GM12878 (cell line): ENCODE measurements around the gene PGLYRP2. TPM values are rescaled to one million over a fixed set of nuclear protein-coding genes. Genes with fewer than 3 reads are reported as not detected.

Source experiments
- ATAC-seq: fragments of 200-7000 bp; cut with Tn5 transposase; 3 replicates; pipeline ENCODE4 v1.9.1; 2020; ENCODE audit warnings: mild to moderate bottlenecking, moderate library complexity
- BruUV-seq: library from RNA; stranded (reverse); fragments of 400-500 nt; replicated peaks from 2 replicates; lab custom pipeline; 2021; lab: Mats Ljungman, UMichigan
- CTCF ChIA-PET: fragments of 300-600 bp; sonication (Branson Sonifier 250); formaldehyde crosslinking; extraction: SDS; loops from one replicate; lab custom pipeline; 2021; ENCODE audit warnings: inconsistent platforms; lab: Yijun Ruan, JAX
- POLR2A ChIA-PET: fragments of 350-600 bp; formaldehyde crosslinking; extraction: SDS; loops from one replicate; lab custom pipeline; 2021; ENCODE audit warnings: inconsistent platforms; lab: Charles Lee
- RAD21 ChIA-PET: fragments of 300-600 bp; sonication (Branson Sonifier 250); formaldehyde crosslinking; loops from one replicate; lab custom pipeline; 2023; ENCODE audit warnings: antibody characterized with exemption; ENCODE audit not compliant: unreplicated experiment; lab: Charles Lee
- SMC1A ChIA-PET: fragments of 300-600 bp; sonication (Branson Sonifier 250); formaldehyde crosslinking; loops from one replicate; lab custom pipeline; 2023; ENCODE audit not compliant: unreplicated experiment, uncharacterized antibody; lab: Charles Lee
- DNase-seq: peaks from one replicate; pipeline ENCODE4 v3.0.0-alpha.2; 2011; ENCODE audit warnings: low read depth, low spot score
- FAIRE-seq: peaks from 3 replicates; lab custom pipeline; 2011; peaks lifted over from hg19 to GRCh38; lab: Jason Lieb, UNC
- H2AFZ ChIP-seq: 2 replicates; pipeline ENCODE4 v1.6.0; 2011; ENCODE audit warnings: low read depth, low read length, control low read depth; ENCODE audit not compliant: control insufficient read depth
- H3K27ac ChIP-seq: 2 replicates; pipeline ENCODE4 v1.5.1; 2011; ENCODE audit warnings: control low read depth; ENCODE audit not compliant: control insufficient read depth, insufficient read depth
- H3K27me3 ChIP-seq, 2 experiments: replicated peaks in 1 of 2; 2 replicates each; pipeline versions ENCODE4 v1.6.0 to v1.6.1; 2011; ENCODE audit warnings: low read length in 1 of 2; ENCODE audit not compliant: control insufficient read depth in 2 of 2, insufficient read depth in 2 of 2
- H3K36me3 ChIP-seq, 2 experiments: 2 replicates each; pipeline ENCODE4 v1.5.1; 2011; ENCODE audit warnings: low read length in 1 of 2; ENCODE audit not compliant: control insufficient read depth in 2 of 2, insufficient read depth in 2 of 2
- H3K4me1 ChIP-seq: 2 replicates; pipeline ENCODE4 v1.6.1; 2011; ENCODE audit warnings: mild to moderate bottlenecking, low read length, moderate library complexity, mixed read lengths; ENCODE audit not compliant: control insufficient read depth, insufficient read depth
- H3K4me2 ChIP-seq: 2 replicates; pipeline ENCODE4 v1.6.0; 2011; ENCODE audit warnings: control low read depth; ENCODE audit not compliant: control insufficient read depth, insufficient read depth
- H3K4me3 ChIP-seq: fragments of 200-600 bp; sonication (generic); 2 replicates; pipeline ENCODE4 v1.5.1; 2016
- H3K79me2 ChIP-seq: 2 replicates; pipeline ENCODE4 v1.6.0; 2011; ENCODE audit warnings: low read length; ENCODE audit not compliant: control insufficient read depth, insufficient read depth
- H3K9ac ChIP-seq: 2 replicates; pipeline ENCODE4 v1.8.0; 2011; ENCODE audit warnings: low read length, control low read depth, mixed read lengths; ENCODE audit not compliant: control insufficient read depth, insufficient read depth
- H3K9me3 ChIP-seq: replicated peaks from 3 replicates; pipeline ENCODE4 v1.5.1; 2011; ENCODE audit warnings: mild to moderate bottlenecking, low read length; ENCODE audit not compliant: control insufficient read depth, insufficient read depth
- H4K20me1 ChIP-seq: 2 replicates; pipeline ENCODE4 v1.6.0; 2011; ENCODE audit not compliant: control insufficient read depth, insufficient read depth
- BRCA1 ChIP-seq: IDR thresholded peaks from 2 replicates; pipeline ENCODE4 v1.6.1; 2011; ENCODE audit warnings: low read depth, low read length, improper control_type of control experiment
- CBX5 ChIP-seq: sonication (generic); IDR thresholded peaks from 2 replicates; pipeline ENCODE4 v1.6.1; 2016; ENCODE audit warnings: low read depth, moderate library complexity, mild to moderate bottlenecking, inconsistent platforms
- ESRRA ChIP-seq: IDR thresholded peaks from 2 replicates; pipeline ENCODE4 v1.6.1; 2012; ENCODE audit warnings: mild to moderate bottlenecking, low read length, improper control_type of control experiment
- EZH2 ChIP-seq: IDR thresholded peaks from 2 replicates; pipeline ENCODE4 v1.6.1; 2012; ENCODE audit warnings: low read depth, mild to moderate bottlenecking, control low read depth, inconsistent platforms, low read length, borderline replicate concordance; ENCODE audit not compliant: control insufficient read depth
- FOS ChIP-seq: IDR thresholded peaks from 3 replicates; pipeline ENCODE4 v1.6.1; 2011; ENCODE audit warnings: borderline replicate concordance; ENCODE audit not compliant: insufficient read length; ENCODE audit errors: extremely low read depth
- MXI1 ChIP-seq: fragments of 150-350 bp; IDR thresholded peaks from 2 replicates; pipeline ENCODE4 v1.6.1; 2011; ENCODE audit warnings: low read depth, mild to moderate bottlenecking, inconsistent platforms, low read length, improper control_type of control experiment
- NFIC ChIP-seq: IDR thresholded peaks from 2 replicates; pipeline ENCODE4 v1.6.1; 2012; ENCODE audit warnings: low read depth, mild to moderate bottlenecking, inconsistent platforms, low read length, moderate library complexity
- NFXL1 ChIP-seq: fragments of 450-650 bp; IDR thresholded peaks from 2 replicates; pipeline ENCODE4 v1.6.1; 2017; ENCODE audit warnings: antibody characterized with exemption, mild to moderate bottlenecking, borderline replicate concordance
- NFYB ChIP-seq: IDR thresholded peaks from 2 replicates; pipeline ENCODE4 v1.6.1; 2011; ENCODE audit warnings: low read depth, mild to moderate bottlenecking, low read length, improper control_type of control experiment, moderate library complexity; ENCODE audit not compliant: insufficient read depth
- PRDM15 ChIP-seq: fragments of 450-650 bp; formaldehyde crosslinking; IDR thresholded peaks from 2 replicates; pipeline ENCODE4 v1.4.0; 2020; ENCODE audit warnings: mild to moderate bottlenecking, moderate library complexity
- RBBP5 ChIP-seq: fragments of 200-600 bp; sonication (generic); conservative IDR thresholded peaks from 2 replicates; pipeline ENCODE4 v1.6.1; 2016
- STAT3 ChIP-seq: IDR thresholded peaks from 2 replicates; pipeline ENCODE4 v1.6.1; 2011; ENCODE audit warnings: low read depth, low read length, improper control_type of control experiment
- TCF7 ChIP-seq: IDR thresholded peaks from 2 replicates; pipeline ENCODE4 v1.6.1; 2014; ENCODE audit warnings: antibody characterized with exemption, borderline replicate concordance
- ZNF217 ChIP-seq: fragments of 450-650 bp; IDR thresholded peaks from 2 replicates; pipeline ENCODE4 v1.6.1; 2017; ENCODE audit warnings: antibody characterized with exemption, mild to moderate bottlenecking
- WGBS: methylation state at CpG from one replicate; pipeline ENCODE4 v1.1.6; 2016; ENCODE audit warnings: low lambda C conversion rate; ENCODE audit not compliant: insufficient replicate concordance, insufficient coverage; ENCODE audit errors: missing lambda C conversion rate; 5-methylcytosine and 5-hydroxymethylcytosine counted together
- in situ Hi-C: fragments of 300-500 bp; cut with MboI; formaldehyde crosslinking; loops from 9 replicates; pipeline ENCODE4 v1.14.3; 2018; ENCODE audit warnings: mixed read lengths
- intact Hi-C: fragments of 100-400 bp; cut with micrococcal nuclease; formaldehyde crosslinking; loops from one replicate; pipeline ENCODE4 v1.14.2; 2022; ENCODE audit not compliant: unreplicated experiment
- polyA plus RNA-seq, 11 experiments: library from polyadenylated mRNA; depleted of rRNA in 4 of 11; unstranded in 6 of 11; stranded (reverse) in 5 of 11; fragments of >200 nt; fragmentation: Nextera tagmentation in 4 of 11; fragmentation: Illumina TruSeq in 1 of 11; extraction: Ambion mirVana in 4 of 11; extraction: Trizol in 1 of 11; gene quantifications; 1 replicate in 1 of 11; 2 replicates in 10 of 11; pipeline versions ENCODE4 v1.2.1 to v1.2.3, GENCODE V29; 2011 to 2016; ENCODE audit warnings: inconsistent platforms in 2 of 11, missing spikeins in 2 of 11, low read depth in 1 of 11
- total RNA-seq, 4 experiments: library from RNA; depleted of rRNA in 3 of 4; stranded (reverse); fragments of >200 nt in 3 of 4; fragmentation: Illumina TruSeq in 1 of 4; extraction: Trizol in 1 of 4; gene quantifications; 2 replicates each; pipeline versions ENCODE4 v1.2.1 to v1.2.3, GENCODE V29; 2013 to 2021

Gene PGLYRP2
- total and polyA plus RNA-seq, 10 of the 15 experiments (the other 5 are each of a cell fraction or from before 2014, with no cell fraction given): 0.15 to 0.48 (median 0.26) TPM; not detected in 5

- no peak for TF ChIP-seq RBBP5
- TF ChIP-seq FOS: no peak
- no peak for TF ChIP-seq NFXL1
- TF ChIP-seq NFYB: no peak
- TF ChIP-seq TCF7: no peak
- no peak for TF ChIP-seq CBX5
- TF ChIP-seq ZNF217: no peak
- no peak for TF ChIP-seq PRDM15
- TF ChIP-seq STAT3: no peak
- no peak for TF ChIP-seq BRCA1
- TF ChIP-seq NFIC: no peak
- TF ChIP-seq MXI1: no peak
- no peak for TF ChIP-seq ESRRA
- TF ChIP-seq EZH2: no peak
- Histone ChIP-seq H3K9me3 (no peaks in the 10 kb centered on the region; the same call in 2 of the 3 replicates), H3K4me1 (peaks cover 10% of the 10 kb centered on the region), H3K4me2 (no peak overlapping the region), H3K36me3 (peaks cover 9 to 33% of the 10 kb centered on the region in 2 experiments), H2AFZ (no peak overlapping the region), H3K79me2 (peaks cover 32% of the 10 kb centered on the region), H3K27me3 (no peaks in the 10 kb centered on the region), H3K9ac (no peak overlapping the region), H4K20me1 (no peaks in the 10 kb centered on the region), H3K27ac (no peak overlapping the region), H3K4me3 (no peak overlapping the region)
- RAD21 ChIA-PET: interaction anchor here (1.3 kb wide), 1 partner anchor 10 kb away, joined by 3 read pairs; no protein-coding TSS in a partner anchor
- SMC1A ChIA-PET: interaction anchor here (1.0 to 1.6 kb wide), 2 partner anchors 10 kb away, joined by 4 read pairs; partner anchors contain the start of gene AKAP8L
- no peak for FAIRE-seq
- WGBS: 83% methylated on average over 17 of the region's 22 CpGs
- intact Hi-C loops (no loop called here), in situ Hi-C loops (loop anchor here (5.0 kb wide), 1 partner anchor 128 kb away; no protein-coding TSS in a partner anchor)
- DNase-seq: no peak
- POLR2A ChIA-PET: interaction anchor here (0.5 to 0.6 kb wide), 2 partner anchors 42 to 104 kb away, joined by 3 to 10 read pairs; no protein-coding TSS in a partner anchor
- no peak for ATAC-seq
- CTCF ChIA-PET: interaction anchor here (2.0 kb wide), 1 partner anchor 9 kb away, joined by 7 read pairs; no protein-coding TSS in a partner anchor
- no TSS peak for BruUV-seq
These were observed 50.1 kb downstream of the PGLYRP2 start for GRCh38 chr19:15428956-15429824.
